HCT116 (cell line): ENCODE data around the gene ENPP5.

ENCODE experiments used
- CEBPB ChIP-seq: IDR thresholded peaks from 2 replicates; pipeline ENCODE4 v1.6.1; 2012; ENCODE audit warnings: low read depth
- CTCF ChIP-seq, 3 experiments: fragments of 200-600 bp in 1 of 3; sonication (generic) in 1 of 3; IDR thresholded peaks in 2 of 3; conservative IDR thresholded peaks in 1 of 3; 2 replicates each; pipeline ENCODE4 v1.5.1; 2012 to 2017; ENCODE audit warnings: low read depth in 2 of 3, low read length in 2 of 3, antibody characterized with exemption in 1 of 3, borderline replicate concordance in 1 of 3, control low read depth in 1 of 3, mild to moderate bottlenecking in 1 of 3, mixed read lengths in 1 of 3, mixed run types in 1 of 3, moderate library complexity in 1 of 3; ENCODE audit not compliant: insufficient read depth in 1 of 3
- EZH2 ChIP-seq: fragments of 200-600 bp; sonication (generic); IDR thresholded peaks from 2 replicates; pipeline ENCODE4 v1.6.1; 2017; ENCODE audit warnings: antibody characterized with exemption, mixed run types
- EZH2phosphoT487 ChIP-seq: fragments of 200-600 bp; IDR thresholded peaks from 2 replicates; pipeline ENCODE4 v1.6.1; 2018; ENCODE audit warnings: antibody characterized with exemption, borderline replicate concordance
- JUND ChIP-seq: IDR thresholded peaks from 2 replicates; pipeline ENCODE4 v1.6.1; 2012
- POLR2A ChIP-seq: IDR thresholded peaks from 2 replicates; pipeline ENCODE4 v1.7.0; 2011; ENCODE audit warnings: borderline replicate concordance; ENCODE audit not compliant: insufficient read depth, insufficient read length; ENCODE audit errors: extremely low read depth
- POLR2AphosphoS5 ChIP-seq: IDR thresholded peaks from 2 replicates; pipeline ENCODE4 v1.6.1; 2011; ENCODE audit warnings: mild to moderate bottlenecking, low read depth, low read length, moderate library complexity
- RAD21 ChIP-seq: IDR thresholded peaks from 2 replicates; pipeline ENCODE4 v1.6.1; 2012; ENCODE audit warnings: low read depth, mild to moderate bottlenecking
- SIN3A ChIP-seq: IDR thresholded peaks from 2 replicates; pipeline ENCODE4 v1.6.1; 2012; ENCODE audit warnings: low read depth
- TCF7L2 ChIP-seq: IDR thresholded peaks from 2 replicates; pipeline ENCODE4 v1.7.0; 2011; ENCODE audit warnings: borderline replicate concordance, inconsistent platforms; ENCODE audit not compliant: insufficient read depth, insufficient read length; ENCODE audit errors: extremely low read depth
- YY1 ChIP-seq: IDR thresholded peaks from 2 replicates; pipeline ENCODE4 v1.6.1; 2011; ENCODE audit warnings: low read length, low read depth, moderate library complexity, mild to moderate bottlenecking; ENCODE audit not compliant: insufficient replicate concordance; ENCODE audit errors: extremely low read depth
- ZFX ChIP-seq: fragments of 450-650 bp; IDR thresholded peaks from 2 replicates; pipeline ENCODE4 v1.6.1; 2017

DNA sequence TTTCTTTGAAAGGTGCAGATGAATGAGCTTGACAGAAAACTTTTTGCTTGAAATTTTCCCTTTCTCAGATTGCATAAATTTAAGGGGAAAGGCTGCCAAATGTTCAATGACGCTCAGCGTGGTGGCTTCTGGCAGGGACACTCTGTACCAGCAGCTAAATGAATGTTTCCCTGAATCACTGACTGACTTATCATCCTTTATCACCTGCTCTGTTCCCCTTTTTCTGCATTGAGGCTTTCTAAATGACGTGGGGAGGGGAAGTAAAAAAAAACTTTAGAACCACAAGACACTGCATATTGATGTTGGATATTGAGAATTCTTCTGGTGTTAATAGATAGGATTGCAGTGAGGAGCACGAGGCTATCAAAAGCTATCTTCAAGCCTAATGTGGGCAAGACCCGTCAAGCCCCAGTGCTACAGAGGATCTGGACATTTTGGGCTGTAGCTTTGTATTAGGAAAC lies 46.9 kb upstream of the ENPP5 start:
- TF ChIP-seq CTCF (IDR thresholded peaks at IDR 0.05 in 2 of 3, conservative IDR thresholded peaks at IDR 0.05 in 1 of 3; ENCODE audit: borderline replicate concordance in 1 of 3, insufficient read depth in 1 of 3, low read depth in 2 of 3, low read length in 2 of 3) (no peak), YY1 (no peak), POLR2A (no peak), POLR2AphosphoS5 (no peak), EZH2 (no peak), RAD21 (no peak), ZFX (no peak), JUND (no peak), SIN3A (no peak), TCF7L2 (no peak), EZH2phosphoT487 (no peak), CEBPB (no peak)
